Parathyroid adenoma (tissue), 2 donors: ENCODE results near the gene RCAN1.

Source experiments
- H2AFZ ChIP-seq: fragments of 300-600 bp; sonication (generic); one replicate; pipeline ENCODE4 v1.7.0; 2017; ENCODE audit warnings: antibody characterized with exemption, mild to moderate bottlenecking
- H3K27ac ChIP-seq: fragments of 300-600 bp; sonication (generic); one replicate; pipeline ENCODE4 v1.7.0; 2017
- H3K27me3 ChIP-seq: fragments of 300-600 bp; sonication (generic); one replicate; pipeline ENCODE4 v1.7.0; 2017; ENCODE audit warnings: low read length; ENCODE audit not compliant: control insufficient read depth, insufficient read depth
- H3K36me3 ChIP-seq: fragments of 300-600 bp; sonication (generic); one replicate; pipeline ENCODE4 v1.7.0; 2017; ENCODE audit warnings: low read length; ENCODE audit not compliant: control insufficient read depth, insufficient read depth
- H3K4me1 ChIP-seq: fragments of 300-600 bp; sonication (generic); one replicate; pipeline ENCODE4 v1.7.0; 2017; ENCODE audit warnings: control low read depth
- H3K4me2 ChIP-seq: fragments of 300-600 bp; sonication (generic); one replicate; pipeline ENCODE4 v1.7.0; 2017; ENCODE audit warnings: low read length
- H3K4me3 ChIP-seq: fragments of 300-600 bp; sonication (generic); one replicate; pipeline ENCODE4 v1.7.0; 2017; ENCODE audit warnings: low read depth, low read length
- H3K79me2 ChIP-seq: fragments of 300-600 bp; sonication (generic); one replicate; pipeline ENCODE4 v1.7.0; 2017; ENCODE audit warnings: control low read depth
- H3K9ac ChIP-seq: fragments of 300-600 bp; sonication (generic); one replicate; pipeline ENCODE4 v1.7.0; 2017; ENCODE audit warnings: mild to moderate bottlenecking
- H3K9me3 ChIP-seq: fragments of 300-600 bp; sonication (generic); one replicate; pipeline ENCODE4 v1.7.0; 2017; ENCODE audit warnings: low read length; ENCODE audit not compliant: control insufficient read depth
- TF ChIP-seq, protein P1 (sequence below): fragments of 300-600 bp; sonication (generic); IDR thresholded peaks from one replicate; pipeline ENCODE4 v1.7.0; 2017; ENCODE audit warnings: antibody characterized with exemption, mild to moderate bottlenecking
- donor health status: primary hyperparathyroidism.

The RCAN1 gene

DNA sequence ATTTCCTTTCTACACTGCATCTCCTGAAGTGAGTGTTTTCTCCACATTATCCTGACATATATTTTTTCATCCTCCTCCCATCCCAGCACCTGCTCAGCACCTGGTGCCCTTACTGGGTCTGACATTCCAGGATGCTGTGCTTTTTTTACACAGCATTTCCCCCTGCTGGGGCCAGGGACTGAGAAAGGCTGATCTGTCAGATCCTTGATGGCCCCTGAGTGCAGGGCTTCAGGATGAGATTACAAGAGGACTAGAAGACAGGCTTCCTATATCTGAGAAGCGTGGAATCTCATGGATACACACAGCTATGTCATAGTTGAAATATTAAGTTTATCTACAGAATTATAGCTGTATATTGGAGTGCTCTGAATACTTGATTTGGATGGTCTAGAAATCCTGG lies 24.4 kb downstream of the RCAN1 start:
- Histone ChIP-seq H3K4me1 (peaks cover 3% of the 10 kb centered on the region), H3K79me2 (peaks cover 6% of the 10 kb centered on the region)

DNA sequence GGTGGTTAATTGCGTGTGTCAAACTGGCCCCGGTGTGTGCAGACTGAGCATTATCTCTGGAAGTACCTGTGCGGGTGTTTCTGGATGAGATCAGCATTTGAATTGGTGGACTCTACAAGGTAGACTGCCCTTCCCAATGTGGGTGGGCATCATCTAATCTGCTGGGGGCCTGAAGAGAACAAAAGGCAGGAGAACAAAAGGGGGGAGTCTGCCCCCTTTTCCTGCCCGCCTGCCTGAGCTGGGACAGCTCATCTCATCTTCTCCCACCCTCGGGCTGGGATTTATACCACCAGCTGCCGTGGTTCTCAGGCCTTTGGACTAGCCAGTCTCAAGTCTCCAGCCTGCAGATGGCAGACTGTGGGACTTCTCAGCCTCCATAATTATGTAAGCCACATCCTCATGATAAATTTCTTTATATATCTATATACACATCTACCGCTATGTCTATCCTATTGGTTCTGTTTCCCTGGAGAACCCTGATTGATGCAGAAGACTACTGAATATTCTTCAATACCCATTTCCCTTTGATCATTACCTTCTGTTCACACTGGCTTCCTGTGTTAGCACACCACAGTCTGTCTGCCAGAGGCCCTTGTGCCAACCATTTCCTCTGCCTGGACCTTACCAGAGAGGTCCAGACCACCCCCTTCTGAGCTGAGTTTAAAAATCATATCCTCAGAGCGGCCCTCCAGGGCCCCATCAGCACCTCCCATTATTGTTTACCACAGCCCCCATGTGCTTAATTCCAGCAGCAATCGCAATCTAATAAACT lies 25.2 kb downstream of the RCAN1 start:
- TF ChIP-seq, protein P1, sequence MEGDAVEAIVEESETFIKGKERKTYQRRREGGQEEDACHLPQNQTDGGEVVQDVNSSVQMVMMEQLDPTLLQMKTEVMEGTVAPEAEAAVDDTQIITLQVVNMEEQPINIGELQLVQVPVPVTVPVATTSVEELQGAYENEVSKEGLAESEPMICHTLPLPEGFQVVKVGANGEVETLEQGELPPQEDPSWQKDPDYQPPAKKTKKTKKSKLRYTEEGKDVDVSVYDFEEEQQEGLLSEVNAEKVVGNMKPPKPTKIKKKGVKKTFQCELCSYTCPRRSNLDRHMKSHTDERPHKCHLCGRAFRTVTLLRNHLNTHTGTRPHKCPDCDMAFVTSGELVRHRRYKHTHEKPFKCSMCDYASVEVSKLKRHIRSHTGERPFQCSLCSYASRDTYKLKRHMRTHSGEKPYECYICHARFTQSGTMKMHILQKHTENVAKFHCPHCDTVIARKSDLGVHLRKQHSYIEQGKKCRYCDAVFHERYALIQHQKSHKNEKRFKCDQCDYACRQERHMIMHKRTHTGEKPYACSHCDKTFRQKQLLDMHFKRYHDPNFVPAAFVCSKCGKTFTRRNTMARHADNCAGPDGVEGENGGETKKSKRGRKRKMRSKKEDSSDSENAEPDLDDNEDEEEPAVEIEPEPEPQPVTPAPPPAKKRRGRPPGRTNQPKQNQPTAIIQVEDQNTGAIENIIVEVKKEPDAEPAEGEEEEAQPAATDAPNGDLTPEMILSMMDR: no peak
- no peak overlapping the region for H3K27ac ChIP-seq

More for the DNA sequence above, 24.4 kb downstream of the RCAN1 start:
- no peaks in the 10 kb centered on the region for H3K36me3 ChIP-seq
- no peak overlapping the region for H2AFZ ChIP-seq
- TF ChIP-seq, protein P1: no peak
- H3K9ac ChIP-seq: no peak overlapping the region
- no peak overlapping the region for H3K4me2 ChIP-seq
- H3K4me3 ChIP-seq: no peak overlapping the region
- no peak overlapping the region for H3K27ac ChIP-seq
- H3K27me3 ChIP-seq: no peaks in the 10 kb centered on the region
- no peaks in the 10 kb centered on the region for H3K9me3 ChIP-seq

DNA sequence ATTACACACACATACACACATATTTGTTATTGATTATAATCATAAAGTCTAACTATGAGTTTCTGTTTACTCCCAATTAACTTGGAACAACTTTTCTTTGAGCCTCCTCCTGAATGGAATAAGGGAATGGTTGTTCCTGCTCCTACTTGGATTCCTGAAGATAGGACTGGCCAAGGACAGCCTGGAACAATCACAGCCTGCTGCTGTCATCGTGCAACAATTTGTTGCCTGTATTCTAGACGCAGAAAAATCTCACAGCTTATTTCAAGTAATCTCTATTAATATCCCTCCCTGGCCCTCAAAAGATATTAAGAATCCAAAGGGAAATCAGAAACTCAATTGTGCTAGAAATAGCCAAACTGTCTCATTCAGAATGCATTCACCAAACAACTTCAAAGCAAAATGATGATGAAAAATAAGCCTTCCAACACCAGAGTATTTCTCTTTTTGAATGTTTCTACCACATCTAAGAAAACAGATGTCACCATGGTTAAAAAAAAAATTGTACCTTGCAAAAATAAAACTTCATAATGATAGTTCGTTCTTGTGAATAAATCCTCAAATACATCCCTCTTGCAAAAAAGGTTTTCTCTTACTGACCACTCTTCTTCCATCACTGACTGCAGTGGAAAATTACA lies 30.9 kb downstream of the RCAN1 start:
- Histone ChIP-seq H3K27me3 (no peaks in the 10 kb centered on the region), H3K9ac (no peak overlapping the region), H3K4me1 (peaks cover 9% of the 10 kb centered on the region), H3K79me2 (peaks cover 9% of the 10 kb centered on the region), H2AFZ (no peak overlapping the region), H3K4me3 (peak overlapping the region; percentile 30), H3K4me2 (peak overlapping the region; percentile 15), H3K27ac (peak overlapping the region; percentile 16), H3K36me3 (no peaks in the 10 kb centered on the region), H3K9me3 (no peaks in the 10 kb centered on the region)
- TF ChIP-seq, protein P1: no peak

More for the DNA sequence above, 25.2 kb downstream of the RCAN1 start:
- Histone ChIP-seq H3K9ac (no peak overlapping the region), H3K36me3 (no peaks in the 10 kb centered on the region), H3K9me3 (no peaks in the 10 kb centered on the region), H3K27me3 (no peaks in the 10 kb centered on the region), H3K79me2 (peaks cover 3% of the 10 kb centered on the region), H3K4me3 (no peak overlapping the region), H3K4me2 (no peak overlapping the region), H2AFZ (no peak overlapping the region), H3K4me1 (peaks cover 3% of the 10 kb centered on the region)

DNA sequence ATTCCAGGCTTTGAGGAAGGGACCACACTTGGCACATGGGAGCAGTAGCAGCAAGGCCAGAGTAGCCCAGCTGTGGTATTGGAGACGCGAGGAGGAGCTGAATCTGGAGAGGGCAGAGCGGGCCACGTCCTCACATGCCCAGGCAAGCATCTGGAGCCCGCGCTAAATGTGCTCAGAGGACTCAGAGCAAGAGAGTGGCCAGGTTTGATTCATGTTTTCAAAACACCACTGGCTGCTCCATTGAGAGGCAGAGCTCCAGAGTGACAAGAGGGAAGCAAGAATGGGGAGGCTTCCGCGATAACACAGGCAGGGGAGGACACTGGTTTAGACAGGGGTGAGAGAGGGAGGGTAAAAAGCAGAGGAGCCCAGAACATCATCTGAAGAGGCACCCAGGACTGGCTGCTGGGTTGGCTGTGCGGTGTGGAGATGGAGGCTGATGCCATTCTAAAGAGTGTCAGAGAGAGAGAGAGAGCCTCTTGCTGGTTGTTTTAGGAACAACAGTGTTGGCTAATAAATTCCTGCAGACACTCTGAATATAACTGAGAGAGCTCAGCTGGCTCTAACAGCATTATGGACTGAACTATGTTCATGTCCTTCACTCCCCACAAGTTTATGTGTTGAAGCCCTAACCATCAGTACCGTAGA lies 32.3 kb downstream of the RCAN1 start:
- Histone ChIP-seq H2AFZ (no peak overlapping the region), H3K27ac (peak overlapping the region; percentile 24), H3K36me3 (no peaks in the 10 kb centered on the region), H3K4me2 (no peak overlapping the region), H3K9ac (no peak overlapping the region), H3K4me1 (peaks cover 9% of the 10 kb centered on the region), H3K27me3 (no peaks in the 10 kb centered on the region), H3K9me3 (no peaks in the 10 kb centered on the region), H3K79me2 (peaks cover 9% of the 10 kb centered on the region), H3K4me3 (no peak overlapping the region)
- TF ChIP-seq, protein P1: peak; percentile 40
